PFSK-1 (cell line): ENCODE data around the gene GRM4.

Experiments used
- FOXP2 ChIP-seq: optimal IDR thresholded peaks from 2 replicates; pipeline ENCODE3; 2011; ENCODE audit warnings: borderline replicate concordance, control low read depth, inconsistent platforms; ENCODE audit not compliant: insufficient read depth; ENCODE audit errors: extremely low read length, extremely low read depth
- POLR2AphosphoS5 ChIP-seq: IDR thresholded peaks from 2 replicates; pipeline ENCODE4 v1.6.1; 2012; ENCODE audit warnings: low read depth, mild to moderate bottlenecking, control low read depth, low read length, moderate library complexity
- REST ChIP-seq, 2 experiments: IDR thresholded peaks; 2 replicates each; pipeline versions ENCODE4 v1.6.1 to v1.8.0; 2011 to 2012; ENCODE audit warnings: low read depth in 2 of 2, low read length in 2 of 2, control low read depth in 1 of 2, inconsistent platforms in 1 of 2, mild to moderate bottlenecking in 1 of 2, moderate library complexity in 1 of 2; ENCODE audit not compliant: insufficient read depth in 1 of 2
- SIN3A ChIP-seq: IDR thresholded peaks from 2 replicates; pipeline ENCODE4 v1.6.1; 2012; ENCODE audit warnings: mild to moderate bottlenecking, low read length, moderate library complexity, borderline replicate concordance; ENCODE audit not compliant: insufficient read depth
- TAF1 ChIP-seq: IDR thresholded peaks from 2 replicates; pipeline ENCODE4 v1.6.1; 2012; ENCODE audit warnings: low read length, control low read depth, borderline replicate concordance; ENCODE audit not compliant: insufficient read depth

GRM4 gene

GRCh38 chr6:33987531-33988021 is 158.3 kb downstream of the GRM4 start:
- TF ChIP-seq POLR2AphosphoS5: no peak

GRCh38 chr6:33985947-33986346 is 159.9 kb downstream of the GRM4 start:
- no peak for TF ChIP-seq POLR2AphosphoS5
- no peak for TF ChIP-seq TAF1

- TF ChIP-seq TAF1 (no peak), REST (IDR thresholded peaks at IDR 0.05; ENCODE audit: insufficient read depth in 1 of 2, low read depth in 2 of 2, low read length in 2 of 2) (no peak)
Observed at GRCh38 chr6:33985313-33985751, 160.6 kb downstream of the GRM4 start.

DNA sequence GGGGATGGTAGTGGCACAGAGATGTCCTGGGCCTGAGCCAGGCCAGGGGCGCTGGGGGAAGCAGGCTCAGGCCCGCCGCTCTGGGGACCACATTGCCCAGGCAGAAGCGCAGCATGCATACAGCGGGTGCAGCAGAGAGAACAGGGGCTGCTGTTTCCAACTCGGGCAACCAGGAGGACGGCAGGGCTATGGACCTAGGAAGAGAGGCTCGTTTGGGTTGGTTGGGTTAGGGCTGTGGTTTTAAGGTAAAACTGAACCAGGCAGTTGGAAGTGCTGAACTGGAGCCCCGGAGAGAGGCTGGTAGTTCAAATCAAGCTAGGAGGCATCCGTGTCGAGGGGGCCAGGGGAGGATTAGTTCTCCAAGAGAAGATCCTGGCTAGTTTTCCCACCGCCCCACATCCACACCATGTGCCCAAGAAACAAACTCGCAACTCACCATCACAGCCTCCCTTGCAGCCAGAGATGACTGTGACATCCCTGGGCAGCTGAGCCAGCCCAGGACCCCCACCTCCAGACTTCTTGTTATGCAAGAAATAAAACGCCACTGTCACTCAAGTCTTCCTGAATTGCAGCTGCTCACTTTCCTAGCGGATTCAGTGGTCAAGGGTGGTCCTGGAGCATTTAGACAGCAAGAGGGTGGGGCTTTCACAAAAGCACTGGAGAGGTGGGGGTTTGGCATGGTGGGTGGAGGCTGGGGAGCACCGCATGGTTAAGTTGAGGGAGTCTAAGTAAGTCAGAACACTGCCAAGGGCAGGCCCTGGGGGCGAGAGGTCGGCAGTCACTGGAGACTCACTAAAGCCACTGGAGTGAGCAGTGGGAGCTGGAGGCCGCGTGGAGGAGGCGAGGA is 161.2 kb downstream of the GRM4 start:
- no peak for TF ChIP-seq POLR2AphosphoS5
- TF ChIP-seq FOXP2: no peak
- TF ChIP-seq REST (IDR thresholded peaks at IDR 0.05; ENCODE audit: insufficient read depth in 1 of 2, low read depth in 2 of 2, low read length in 2 of 2): no peak

- TF ChIP-seq TAF1 (no peak), SIN3A (no peak), FOXP2 (no peak), POLR2AphosphoS5 (no peak), REST (IDR thresholded peaks at IDR 0.05; ENCODE audit: insufficient read depth in 1 of 2, low read depth in 2 of 2, low read length in 2 of 2) (no peak)
Observed at GRCh38 chr6:33983721-33984465, 162.0 kb downstream of the GRM4 start.

DNA sequence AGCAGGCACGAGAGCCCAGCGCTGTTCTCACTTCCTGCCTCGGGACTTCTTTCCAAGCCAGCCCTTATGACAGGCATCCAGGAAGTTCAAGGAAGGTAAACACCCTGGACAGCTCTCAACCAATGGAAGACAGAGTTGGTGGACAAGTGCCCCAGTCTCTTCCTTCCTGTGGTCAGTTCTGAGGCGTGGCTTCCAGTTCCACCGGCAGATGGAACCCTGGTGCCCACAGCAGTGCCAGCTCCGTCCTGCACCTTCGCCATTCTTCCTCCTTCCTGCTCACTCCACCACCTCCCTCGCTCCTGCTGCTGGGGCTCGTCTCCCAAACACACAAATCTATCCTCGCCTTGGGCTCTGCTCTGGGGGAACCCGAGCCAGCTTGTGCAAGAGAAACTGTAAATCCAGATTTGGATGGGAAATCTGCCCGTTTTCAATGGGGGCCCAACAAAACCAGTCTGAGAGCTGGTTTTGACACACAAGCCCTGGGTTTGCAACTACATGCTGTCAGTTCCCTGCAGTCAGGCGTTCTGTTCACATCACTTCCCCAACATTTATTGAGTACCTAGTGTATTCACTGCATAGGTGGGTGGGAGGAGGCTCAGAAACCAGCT is 162.7 kb downstream of the GRM4 start:
- TF ChIP-seq REST (IDR thresholded peaks at IDR 0.05; ENCODE audit: insufficient read depth in 1 of 2, low read depth in 2 of 2, low read length in 2 of 2): peak; percentile 78 to 89
- TF ChIP-seq POLR2AphosphoS5: no peak; the same call in 1 of the 2 replicates
- TF ChIP-seq SIN3A: no peak
- peak; percentile 44 for TF ChIP-seq FOXP2
- no peak for TF ChIP-seq TAF1
